CD8-positive, alpha-beta memory T cell (primary cell): ENCODE results near the gene GREB1L. TPM values are rescaled to one million over a fixed set of nuclear protein-coding genes. Genes with fewer than 3 reads are reported as not detected.

Experiments used
- polyA plus RNA-seq: library from polyadenylated mRNA; unstranded; fragments of 300-500 nt; fragmentation: Illumina TruSeq; gene quantifications from one replicate; pipeline ENCODE4 v1.2.3, GENCODE V29; 2021
- total RNA-seq, 2 experiments: library from RNA; stranded (reverse); gene quantifications; one replicate each; pipeline ENCODE4 v1.2.3, GENCODE V29; 2021

GREB1L gene
- total and polyA plus RNA-seq, 3 experiments from 2014 or later: 0.13 TPM; not detected in 2

Other genes with a start within 250 kb of the GREB1L start
- gene ROCK1, start 130.4 kb upstream of the GREB1L start, total RNA-seq: 10 to 100 TPM; 62.0 to 66.5 TPM
- gene ROCK1, start 130.4 kb upstream of the GREB1L start, polyA plus RNA-seq: 41.7 TPM